Measurements from ENCODE around the gene MTX1.

Gene MTX1

DNA sequence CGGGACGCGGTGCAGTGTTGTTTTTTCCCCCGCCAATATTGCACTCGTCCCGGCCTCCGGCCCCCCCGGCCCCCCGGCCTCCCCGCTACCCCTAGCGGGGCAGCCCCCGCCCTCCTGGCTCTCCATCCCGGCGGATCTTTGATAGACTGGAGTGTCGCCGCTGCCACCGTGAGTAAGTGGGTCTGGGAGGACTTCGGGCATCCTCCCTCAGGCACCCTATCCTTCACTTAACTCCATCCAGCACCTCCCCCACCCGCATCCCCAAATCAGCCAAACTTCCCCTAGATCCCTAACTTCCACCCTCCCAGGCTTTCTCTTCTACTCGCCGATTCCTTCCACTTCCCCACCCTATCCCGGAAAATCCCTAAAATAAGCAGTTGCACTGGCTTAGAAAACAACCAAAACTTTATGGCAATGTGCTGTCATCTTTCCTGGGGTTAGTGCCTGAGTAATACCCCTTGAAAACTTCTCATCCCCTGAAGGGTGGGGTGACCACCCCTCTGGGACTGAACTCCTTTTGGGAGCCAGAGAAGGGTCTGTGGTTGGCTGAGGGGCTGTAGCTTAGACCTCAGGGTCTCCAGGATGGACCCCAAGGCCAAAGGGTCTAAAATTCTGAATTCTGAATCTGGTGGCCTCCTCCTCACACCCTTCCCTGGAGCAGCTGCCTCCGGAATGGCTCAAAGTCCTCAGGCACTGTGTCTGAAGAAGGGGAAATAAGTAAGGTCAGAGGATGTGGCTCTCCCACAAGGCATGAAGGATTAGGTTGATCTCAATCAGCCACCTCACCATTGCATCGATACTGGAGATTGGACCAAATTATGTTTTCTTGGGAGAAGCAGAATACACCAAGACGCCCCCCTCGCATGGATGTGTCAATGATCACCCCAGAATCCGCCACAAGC, 13.0 kb upstream of the MTX1 start:
- Histone ChIP-seq H3K4me3 (ENCODE audit: low read length) (peak overlapping the region; percentile 99), H3K4me1 (ENCODE audit: control insufficient read depth, low read depth, low read length) (peaks cover 17% of the 10 kb centered on the region), H3K9me3 (ENCODE audit: control insufficient read depth, low read depth, low read length) (no peaks in the 10 kb centered on the region), H3K27ac (ENCODE audit: low read length) (peak overlapping the region; percentile 98), H3K27me3 (ENCODE audit: control insufficient read depth, insufficient read depth, low read length) (no peaks in the 10 kb centered on the region), H3K9ac (ENCODE audit: low read length) (peak overlapping the region; percentile 99), H3K36me3 (ENCODE audit: control insufficient read depth, low read depth, low read length) (peaks cover 39% of the 10 kb centered on the region)

DNA sequence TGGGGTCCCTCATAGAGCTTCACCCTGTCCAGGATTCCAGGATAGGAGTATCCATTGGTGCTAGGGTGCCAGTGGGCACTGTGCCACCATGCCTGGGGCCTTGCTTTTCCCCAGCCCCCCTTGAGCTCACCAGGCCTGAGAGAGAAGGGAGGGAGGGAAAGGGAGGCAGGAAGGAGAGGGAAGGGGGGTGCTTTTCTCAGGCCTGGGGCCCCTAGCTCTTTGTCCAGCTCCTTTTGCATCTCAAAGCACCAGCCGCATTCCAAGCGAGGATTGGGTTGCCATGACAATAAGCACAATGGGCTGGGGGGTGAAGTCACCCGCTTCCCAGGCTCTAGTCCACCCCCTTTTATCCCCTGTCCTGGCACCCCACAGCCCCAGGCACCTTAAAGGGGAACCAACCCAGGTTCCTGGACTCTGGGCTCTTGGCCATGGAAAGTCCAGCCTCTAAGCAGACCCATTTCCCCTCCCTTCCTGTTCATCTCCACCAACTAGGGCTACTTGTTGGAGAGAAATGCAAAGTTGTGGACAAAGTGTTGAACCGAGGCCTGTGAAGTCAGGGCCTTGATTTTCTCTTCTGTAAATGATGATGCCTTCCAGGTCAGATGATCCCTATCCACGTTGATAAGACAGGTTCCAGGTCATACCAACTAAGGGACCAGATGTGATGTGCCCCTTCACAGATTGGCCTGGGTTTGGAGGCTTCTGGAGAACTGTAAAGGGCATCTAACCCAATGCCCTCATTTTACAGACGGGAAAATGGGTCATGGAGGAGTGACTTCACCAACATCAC, 12.2 kb upstream of the MTX1 start:
- no peaks in the 10 kb centered on the region for H3K9me3 ChIP-seq (ENCODE audit: control insufficient read depth, low read depth, low read length)
- peak overlapping the region; percentile 99 for H3K9ac ChIP-seq (ENCODE audit: low read length)
- peak overlapping the region; percentile 99 for H3K4me3 ChIP-seq (ENCODE audit: low read length)
- peak overlapping the region; percentile 98 for H3K27ac ChIP-seq (ENCODE audit: low read length)
- peaks cover 48% of the 10 kb centered on the region for H3K36me3 ChIP-seq (ENCODE audit: control insufficient read depth, low read depth, low read length)
- H3K4me1 ChIP-seq (ENCODE audit: control insufficient read depth, low read depth, low read length), result peaks cover 17% of the 10 kb centered on the region
- H3K27me3 ChIP-seq (ENCODE audit: control insufficient read depth, insufficient read depth, low read length), result no peaks in the 10 kb centered on the region

DNA sequence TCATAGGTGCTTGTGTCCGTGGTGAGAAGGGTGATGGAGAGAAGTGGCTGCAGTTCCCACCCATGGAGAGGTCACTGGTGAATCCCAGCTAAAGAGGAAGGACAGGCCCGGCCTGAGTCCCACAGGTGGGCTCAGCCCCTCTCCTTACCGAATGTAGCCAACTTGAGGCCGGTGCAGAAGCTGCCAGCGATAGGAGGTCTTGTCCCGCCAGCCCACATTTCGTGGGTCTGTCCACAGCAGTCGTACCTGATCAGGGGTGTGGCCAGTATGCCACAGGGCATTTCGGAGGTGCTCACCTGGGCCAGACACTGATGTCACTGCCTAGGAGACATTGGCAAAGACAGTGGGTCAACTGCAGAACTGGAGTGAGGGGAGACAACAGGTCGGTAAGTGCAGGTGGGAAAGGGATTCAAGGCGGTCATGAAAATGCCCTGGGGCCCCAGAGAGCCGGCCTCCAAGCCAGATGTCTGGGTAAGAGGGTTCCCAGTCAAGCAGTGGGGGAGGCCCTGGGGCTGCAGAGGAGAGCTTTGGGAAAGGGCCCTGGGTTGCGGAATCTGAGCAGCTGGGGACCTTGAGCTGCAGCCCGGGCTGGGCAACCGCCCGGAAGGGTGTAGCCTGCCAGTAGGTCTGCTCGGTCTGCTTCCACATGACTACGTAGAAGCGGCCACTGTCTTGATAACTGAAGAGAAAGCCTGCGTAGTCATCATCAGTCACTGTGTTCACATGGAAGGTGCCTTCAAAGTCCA, 11.4 kb upstream of the MTX1 start:
- H3K36me3 ChIP-seq (ENCODE audit: control insufficient read depth, low read depth, low read length), result peaks cover 55% of the 10 kb centered on the region
- H3K9ac ChIP-seq (ENCODE audit: low read length), result peak overlapping the region; percentile 99
- H3K27me3 ChIP-seq (ENCODE audit: control insufficient read depth, insufficient read depth, low read length), result no peaks in the 10 kb centered on the region
- H3K27ac ChIP-seq (ENCODE audit: low read length), result peak overlapping the region; percentile 88
- H3K4me1 ChIP-seq (ENCODE audit: control insufficient read depth, low read depth, low read length), result peaks cover 17% of the 10 kb centered on the region
- no peaks in the 10 kb centered on the region for H3K9me3 ChIP-seq (ENCODE audit: control insufficient read depth, low read depth, low read length)
- H3K4me3 ChIP-seq (ENCODE audit: low read length), result peak overlapping the region; percentile 99

DNA sequence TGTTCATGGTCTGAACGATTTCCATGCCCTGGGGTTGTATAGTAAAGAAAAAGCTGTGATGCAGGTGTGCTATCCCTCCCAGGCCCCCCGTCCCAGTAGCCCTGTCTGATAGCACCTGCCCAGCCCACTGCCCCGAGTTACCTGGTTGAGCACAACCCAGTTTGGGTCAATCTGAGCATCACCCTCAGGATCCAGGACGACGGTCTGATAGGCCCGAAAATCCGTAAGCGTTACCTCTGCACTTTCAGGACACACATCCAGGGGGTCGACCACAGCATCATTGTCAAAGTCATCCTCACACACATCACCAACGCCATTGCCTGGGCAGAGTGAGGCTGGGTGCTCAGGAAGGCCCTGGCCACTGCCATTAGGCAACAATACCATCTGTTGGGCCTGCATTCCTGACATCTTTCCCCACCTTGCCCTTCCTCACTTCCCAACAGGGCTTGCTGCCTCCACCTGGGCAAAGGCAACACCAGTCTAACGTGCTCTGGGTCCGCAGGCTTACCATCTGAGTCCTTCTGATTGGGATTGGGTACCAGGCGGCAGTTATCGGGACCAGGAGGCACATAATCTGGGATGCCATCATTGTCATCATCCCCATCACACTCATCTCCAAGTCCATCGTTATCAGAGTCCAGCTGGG, 10.5 kb upstream of the MTX1 start:
- H3K27ac ChIP-seq (ENCODE audit: low read length), result no peak overlapping the region
- no peak overlapping the region for H3K4me3 ChIP-seq (ENCODE audit: low read length)
- no peaks in the 10 kb centered on the region for H3K27me3 ChIP-seq (ENCODE audit: control insufficient read depth, insufficient read depth, low read length)
- H3K4me1 ChIP-seq (ENCODE audit: control insufficient read depth, low read depth, low read length), result peaks cover 17% of the 10 kb centered on the region
- no peak overlapping the region for H3K9ac ChIP-seq (ENCODE audit: low read length)
- peaks cover 65% of the 10 kb centered on the region for H3K36me3 ChIP-seq (ENCODE audit: control insufficient read depth, low read depth, low read length)
- no peaks in the 10 kb centered on the region for H3K9me3 ChIP-seq (ENCODE audit: control insufficient read depth, low read depth, low read length)

DNA sequence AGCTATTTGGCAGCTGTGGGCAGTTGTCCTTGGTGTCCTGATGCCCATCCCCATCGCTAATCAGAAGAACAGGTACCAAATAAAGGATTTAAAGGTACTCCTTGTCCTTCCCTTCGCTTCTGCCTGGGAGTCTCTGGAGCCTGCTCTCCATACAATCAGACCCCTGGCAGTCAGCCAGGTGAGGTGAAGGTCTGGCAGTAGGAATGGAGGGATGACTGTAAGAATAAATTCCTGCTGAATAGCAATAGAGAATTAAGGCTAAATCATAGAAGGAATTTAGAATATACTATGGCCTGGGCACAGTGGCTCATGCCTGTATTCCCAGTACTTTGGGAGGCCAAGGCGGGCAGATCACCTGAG, 10.0 kb upstream of the MTX1 start:
- no peak overlapping the region for H3K27ac ChIP-seq (ENCODE audit: low read length)
- H3K27me3 ChIP-seq (ENCODE audit: control insufficient read depth, insufficient read depth, low read length), result no peaks in the 10 kb centered on the region
- H3K9ac ChIP-seq (ENCODE audit: low read length), result no peak overlapping the region
- no peak overlapping the region for H3K4me3 ChIP-seq (ENCODE audit: low read length)
- no peaks in the 10 kb centered on the region for H3K9me3 ChIP-seq (ENCODE audit: control insufficient read depth, low read depth, low read length)
- peaks cover 69% of the 10 kb centered on the region for H3K36me3 ChIP-seq (ENCODE audit: control insufficient read depth, low read depth, low read length)
- peaks cover 17% of the 10 kb centered on the region for H3K4me1 ChIP-seq (ENCODE audit: control insufficient read depth, low read depth, low read length)

DNA sequence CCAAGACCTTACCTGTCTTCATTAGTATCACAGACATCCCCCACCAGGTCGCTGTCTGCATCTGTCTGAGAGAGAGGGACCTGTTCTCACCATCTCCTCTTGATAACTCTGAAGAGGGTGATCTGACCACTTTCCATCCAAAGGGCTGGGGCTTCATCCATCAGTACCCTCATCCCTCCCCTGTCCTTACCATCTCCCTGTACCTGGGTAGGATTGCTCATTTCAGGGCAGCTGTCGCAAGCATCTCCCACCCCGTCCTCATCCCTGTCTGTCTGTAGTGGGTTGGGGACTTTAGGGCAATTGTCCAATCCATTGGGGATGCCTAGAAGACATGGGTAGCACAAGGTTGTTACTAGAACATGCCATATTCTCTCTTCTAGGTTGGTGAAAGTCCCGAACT, 8.7 kb upstream of the MTX1 start:
- Histone ChIP-seq H3K27ac (ENCODE audit: low read length) (no peak overlapping the region), H3K4me3 (ENCODE audit: low read length) (no peak overlapping the region), H3K27me3 (ENCODE audit: control insufficient read depth, insufficient read depth, low read length) (no peaks in the 10 kb centered on the region), H3K4me1 (ENCODE audit: control insufficient read depth, low read depth, low read length) (peaks cover 13% of the 10 kb centered on the region), H3K9me3 (ENCODE audit: control insufficient read depth, low read depth, low read length) (no peaks in the 10 kb centered on the region), H3K36me3 (ENCODE audit: control insufficient read depth, low read depth, low read length) (peaks cover 69% of the 10 kb centered on the region), H3K9ac (ENCODE audit: low read length) (no peak overlapping the region)

DNA sequence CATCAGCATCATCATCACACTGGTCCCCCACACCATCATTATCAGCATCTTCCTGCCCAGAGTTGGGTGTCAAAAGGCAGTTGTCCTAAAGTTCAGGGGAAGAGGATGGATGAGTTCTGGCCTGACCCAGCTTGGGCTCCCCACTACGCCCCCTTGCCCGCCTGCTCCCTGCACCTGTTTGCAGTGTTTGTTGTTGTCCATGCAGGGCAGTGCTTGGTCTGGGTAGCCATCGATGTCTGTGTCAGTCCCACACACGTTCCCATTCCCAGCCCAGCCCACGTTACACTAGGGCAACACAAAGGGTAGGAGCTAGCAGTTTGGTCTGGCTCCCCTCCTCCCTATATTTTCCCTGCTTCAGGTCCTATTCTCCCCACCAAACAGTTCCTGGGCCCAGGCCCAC, 7.6 kb upstream of the MTX1 start:
- no peak overlapping the region for H3K9ac ChIP-seq (ENCODE audit: low read length)
- no peaks in the 10 kb centered on the region for H3K27me3 ChIP-seq (ENCODE audit: control insufficient read depth, insufficient read depth, low read length)
- H3K4me3 ChIP-seq (ENCODE audit: low read length), result no peak overlapping the region
- peaks cover 69% of the 10 kb centered on the region for H3K36me3 ChIP-seq (ENCODE audit: control insufficient read depth, low read depth, low read length)
- H3K27ac ChIP-seq (ENCODE audit: low read length), result no peak overlapping the region
- no peaks in the 10 kb centered on the region for H3K9me3 ChIP-seq (ENCODE audit: control insufficient read depth, low read depth, low read length)
- H3K4me1 ChIP-seq (ENCODE audit: control insufficient read depth, low read depth, low read length), result peaks cover 13% of the 10 kb centered on the region

DNA sequence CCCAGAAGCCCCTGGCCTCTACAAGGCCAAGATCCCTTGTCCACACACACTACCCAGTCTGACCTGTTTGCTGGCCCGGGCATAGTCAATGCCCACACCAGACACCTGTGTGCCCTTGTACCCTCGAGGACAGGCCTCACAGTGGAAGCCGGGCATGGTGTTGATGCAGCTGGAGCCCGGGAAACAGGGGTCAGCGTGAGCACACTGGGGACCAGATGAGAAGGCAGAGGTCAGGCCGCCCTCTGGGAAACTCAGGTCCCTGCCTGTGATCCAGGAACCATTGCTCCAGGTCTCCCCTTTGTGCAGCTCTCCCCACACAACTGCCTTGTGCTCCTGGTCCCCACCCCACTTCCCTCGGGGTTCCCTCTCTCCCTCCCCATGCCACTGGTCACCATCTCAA, 6.3 kb upstream of the MTX1 start:
- no peaks in the 10 kb centered on the region for H3K27me3 ChIP-seq (ENCODE audit: control insufficient read depth, insufficient read depth, low read length)
- peaks cover 61% of the 10 kb centered on the region for H3K36me3 ChIP-seq (ENCODE audit: control insufficient read depth, low read depth, low read length)
- no peaks in the 10 kb centered on the region for H3K9me3 ChIP-seq (ENCODE audit: control insufficient read depth, low read depth, low read length)
- no peak overlapping the region for H3K4me3 ChIP-seq (ENCODE audit: low read length)
- no peak overlapping the region for H3K9ac ChIP-seq (ENCODE audit: low read length)
- no peak overlapping the region for H3K27ac ChIP-seq (ENCODE audit: low read length)
- H3K4me1 ChIP-seq (ENCODE audit: control insufficient read depth, low read depth, low read length), result peaks cover 7% of the 10 kb centered on the region

DNA sequence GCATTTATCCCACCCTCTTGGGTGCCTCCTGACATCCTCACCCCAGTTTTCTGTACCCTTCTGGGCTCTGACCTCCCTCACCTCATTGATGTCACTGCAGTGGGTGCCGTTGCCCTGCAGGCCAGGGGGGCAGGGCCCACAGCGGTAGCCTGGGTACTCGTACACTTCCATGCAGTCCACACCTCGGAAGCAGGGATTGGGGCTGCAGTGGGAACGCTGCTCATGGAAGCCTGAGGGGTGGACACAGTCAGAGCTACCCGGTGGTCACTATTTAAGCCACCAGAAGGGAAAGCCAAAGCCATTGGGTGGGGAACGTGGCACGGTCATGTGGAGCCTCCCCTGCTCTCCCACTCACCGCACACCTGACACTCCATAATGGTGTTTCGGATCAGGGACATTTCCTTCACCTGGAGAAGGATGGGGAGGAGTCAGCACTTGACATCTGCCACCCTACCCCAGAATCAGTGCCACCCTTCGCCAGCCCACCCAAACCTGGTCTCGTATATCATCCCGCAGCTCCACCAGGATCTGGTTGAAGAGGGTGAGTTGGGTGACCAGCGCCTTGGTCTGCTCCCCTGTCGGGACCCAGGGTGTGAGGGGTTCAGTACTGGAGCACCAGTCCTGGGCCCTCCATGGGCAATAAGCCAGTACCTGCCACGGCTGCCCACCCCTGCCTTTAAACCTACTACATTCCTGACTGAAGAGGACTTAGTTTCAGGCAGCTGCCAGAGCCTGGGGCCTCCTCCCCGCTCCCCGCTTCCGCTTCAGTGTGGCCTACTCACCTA, 5.6 kb upstream of the MTX1 start:
- Histone ChIP-seq H3K9ac (ENCODE audit: low read length) (no peak overlapping the region), H3K9me3 (ENCODE audit: control insufficient read depth, low read depth, low read length) (no peaks in the 10 kb centered on the region), H3K27ac (ENCODE audit: low read length) (no peak overlapping the region), H3K27me3 (ENCODE audit: control insufficient read depth, insufficient read depth, low read length) (peaks cover 4% of the 10 kb centered on the region), H3K4me3 (ENCODE audit: low read length) (no peak overlapping the region), H3K36me3 (ENCODE audit: control insufficient read depth, low read depth, low read length) (peaks cover 53% of the 10 kb centered on the region), H3K4me1 (ENCODE audit: control insufficient read depth, low read depth, low read length) (peaks cover 9% of the 10 kb centered on the region)

DNA sequence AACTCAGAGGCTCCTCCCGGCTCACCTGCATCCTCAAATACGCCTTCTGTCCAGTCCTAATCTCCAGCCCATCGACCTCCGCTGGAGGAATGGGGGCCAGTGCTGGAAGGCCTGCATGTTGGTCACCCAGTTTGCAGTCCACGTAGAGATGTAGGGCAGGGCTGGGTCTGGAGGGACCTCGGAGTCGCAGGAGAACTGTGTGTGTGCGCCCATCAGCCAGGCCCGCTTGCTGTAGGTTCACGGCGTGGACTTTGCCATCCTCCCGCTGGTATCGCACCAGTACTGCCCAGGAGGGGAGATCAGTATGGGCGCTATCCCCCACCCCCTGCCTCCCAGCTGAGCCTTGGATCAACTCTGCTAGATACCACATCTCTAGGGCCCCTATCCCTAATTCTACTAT, 3.5 kb upstream of the MTX1 start:
- Histone ChIP-seq H3K9me3 (ENCODE audit: control insufficient read depth, low read depth, low read length) (no peaks in the 10 kb centered on the region), H3K36me3 (ENCODE audit: control insufficient read depth, low read depth, low read length) (peaks cover 34% of the 10 kb centered on the region), H3K4me1 (ENCODE audit: control insufficient read depth, low read depth, low read length) (peaks cover 13% of the 10 kb centered on the region), H3K4me3 (ENCODE audit: low read length) (no peak overlapping the region), H3K27me3 (ENCODE audit: control insufficient read depth, insufficient read depth, low read length) (peaks cover 4% of the 10 kb centered on the region), H3K27ac (ENCODE audit: low read length) (no peak overlapping the region), H3K9ac (ENCODE audit: low read length) (no peak overlapping the region)
